Fibroblast of the conjunctiva (primary cell): ENCODE data around the gene OR13F1.
"Not testable (repeated sequence)": the region's sequence is repeated elsewhere in the genome, so short reads cannot be mapped to it uniquely, and the experiment has no call there.

Source experiments
- DNase-seq: peaks from one replicate; pipeline ENCODE4 v3.0.0-alpha.2; 2010; ENCODE audit warnings: low read depth

The OR13F1 gene, protein sequence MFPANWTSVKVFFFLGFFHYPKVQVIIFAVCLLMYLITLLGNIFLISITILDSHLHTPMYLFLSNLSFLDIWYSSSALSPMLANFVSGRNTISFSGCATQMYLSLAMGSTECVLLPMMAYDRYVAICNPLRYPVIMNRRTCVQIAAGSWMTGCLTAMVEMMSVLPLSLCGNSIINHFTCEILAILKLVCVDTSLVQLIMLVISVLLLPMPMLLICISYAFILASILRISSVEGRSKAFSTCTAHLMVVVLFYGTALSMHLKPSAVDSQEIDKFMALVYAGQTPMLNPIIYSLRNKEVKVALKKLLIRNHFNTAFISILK

DNA sequence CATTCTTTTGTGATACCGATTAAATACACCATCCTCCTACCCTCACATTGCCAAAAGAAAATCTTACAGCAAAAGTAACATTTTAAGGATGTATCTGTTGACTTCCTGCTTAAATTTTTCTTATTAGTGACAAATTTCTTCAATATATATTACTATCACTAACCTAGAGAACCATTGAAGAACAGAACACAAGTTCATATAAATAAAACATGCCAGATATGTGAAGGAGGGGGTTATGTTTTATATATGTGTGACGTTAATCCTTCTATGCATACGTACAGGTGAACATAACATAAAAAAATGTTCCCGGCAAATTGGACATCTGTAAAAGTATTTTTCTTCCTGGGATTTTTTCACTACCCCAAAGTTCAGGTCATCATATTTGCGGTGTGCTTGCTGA lies at the start of gene OR13F1:
TSS of gene OR13F1 (plus strand) at position 301 of the 400 bp plus-strand sequence. CDS start at position 301, 0 bp downstream.
- DNase-seq: no peak

DNA sequence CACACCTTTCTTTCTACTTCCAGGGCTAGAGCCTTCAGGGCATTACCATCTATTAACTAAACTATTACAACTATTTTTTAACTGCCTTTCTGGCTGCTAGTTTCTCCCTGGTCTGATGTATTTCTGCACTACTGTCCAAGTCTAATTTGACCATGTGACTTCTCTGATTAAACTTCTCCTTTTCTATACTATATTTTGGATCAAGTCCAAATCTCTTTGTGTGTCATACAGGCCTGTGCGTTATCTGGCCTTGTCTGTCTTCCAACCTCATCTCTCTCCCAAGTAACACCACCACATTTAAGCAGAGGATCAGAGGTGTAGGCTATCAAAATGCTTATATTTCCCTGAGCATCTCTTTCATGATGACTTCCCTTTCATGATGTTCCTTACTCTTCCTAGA lies 47.2 kb upstream of the OR13F1 start:
- no peak for DNase-seq

- DNase-seq: no peak
These were observed 40.2 kb upstream of the OR13F1 start for GRCh38 chr9:104463864-104464263.

DNA sequence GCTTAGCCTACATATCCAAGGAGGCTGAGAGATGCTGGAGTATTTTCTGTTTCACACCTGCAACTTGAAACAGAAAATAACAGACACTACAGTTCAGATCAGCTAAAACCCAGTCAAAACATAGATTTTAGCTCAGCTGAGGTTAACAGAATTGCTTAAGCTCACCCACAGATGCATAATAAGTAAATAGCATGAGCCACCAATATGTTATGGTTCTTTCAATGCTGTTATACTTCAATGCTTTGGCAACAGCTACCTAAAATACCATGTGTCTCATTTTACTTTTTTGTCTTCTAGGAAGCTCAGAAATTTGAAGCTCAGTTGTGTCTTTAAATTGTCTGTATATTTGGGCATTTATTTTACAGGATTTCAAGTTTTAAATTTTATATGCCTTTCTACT lies 35.8 kb upstream of the OR13F1 start:
- no peak for DNase-seq

DNA sequence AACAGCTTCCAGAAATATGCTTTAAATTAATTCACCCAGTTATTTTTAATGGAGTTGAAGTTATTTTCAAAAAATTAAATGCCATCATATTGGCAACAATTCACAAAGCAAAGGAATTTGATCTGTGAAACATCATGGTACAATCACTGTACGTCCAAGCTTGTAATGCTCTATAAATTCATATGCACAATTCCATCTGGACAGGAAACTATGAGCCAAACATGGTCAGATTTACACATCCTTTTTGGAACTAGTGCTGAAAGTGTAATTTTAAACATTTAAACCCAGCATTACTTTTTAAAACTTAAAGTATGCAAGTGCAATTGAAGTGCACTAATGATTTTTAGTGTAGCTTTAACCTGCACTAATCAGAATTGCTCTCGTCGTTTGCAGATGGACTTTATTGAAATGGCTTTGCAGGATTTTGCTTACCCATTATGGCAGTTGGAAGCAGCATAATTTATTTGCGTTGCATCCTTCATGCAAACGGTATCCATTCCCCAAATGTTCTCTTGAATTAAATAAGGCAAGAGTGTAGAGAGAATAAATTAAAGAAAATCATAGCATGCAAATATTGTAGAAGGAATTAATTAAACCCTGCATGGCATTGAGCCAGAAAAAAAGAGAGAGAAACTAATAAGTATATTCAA lies 21.0 kb upstream of the OR13F1 start:
- DNase-seq: no peak

DNA sequence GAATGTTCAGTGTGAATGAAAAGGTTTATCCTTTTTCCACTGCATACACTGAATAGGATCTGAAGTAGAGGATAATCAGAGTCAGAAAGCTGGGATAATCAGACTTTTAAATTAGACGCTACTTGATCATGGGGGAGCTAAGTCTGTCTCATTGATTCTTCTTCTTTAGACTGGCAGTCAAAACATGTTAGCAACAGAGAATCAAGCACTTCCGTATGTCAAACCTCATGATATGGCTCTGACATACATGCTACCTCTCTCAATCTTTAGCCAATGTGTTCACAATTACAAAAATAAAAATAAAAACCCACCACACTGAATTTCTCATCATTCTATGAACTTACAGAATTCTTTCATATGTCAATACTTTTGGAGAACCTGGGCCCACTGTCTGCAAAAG lies 19.0 kb upstream of the OR13F1 start:
- no peak for DNase-seq

DNA sequence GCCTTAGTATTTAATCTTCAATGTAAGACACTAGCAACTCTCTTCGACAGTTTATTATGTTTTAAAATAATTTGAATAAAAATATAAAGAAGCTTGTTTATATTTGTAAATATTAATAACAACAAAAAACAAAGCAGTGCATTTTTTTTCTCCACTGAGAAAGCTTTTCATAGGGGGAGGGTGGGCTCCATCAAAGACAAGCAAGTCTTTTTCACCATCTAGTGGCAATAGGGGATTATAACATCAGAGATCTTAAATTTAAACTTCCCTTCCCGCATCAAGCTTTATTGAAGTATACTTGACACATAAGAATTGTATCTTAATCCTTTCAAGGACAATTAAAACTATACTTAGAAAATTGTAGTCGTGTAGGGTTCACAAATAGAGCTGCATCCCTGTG lies 9.3 kb upstream of the OR13F1 start:
- no peak for DNase-seq

DNA sequence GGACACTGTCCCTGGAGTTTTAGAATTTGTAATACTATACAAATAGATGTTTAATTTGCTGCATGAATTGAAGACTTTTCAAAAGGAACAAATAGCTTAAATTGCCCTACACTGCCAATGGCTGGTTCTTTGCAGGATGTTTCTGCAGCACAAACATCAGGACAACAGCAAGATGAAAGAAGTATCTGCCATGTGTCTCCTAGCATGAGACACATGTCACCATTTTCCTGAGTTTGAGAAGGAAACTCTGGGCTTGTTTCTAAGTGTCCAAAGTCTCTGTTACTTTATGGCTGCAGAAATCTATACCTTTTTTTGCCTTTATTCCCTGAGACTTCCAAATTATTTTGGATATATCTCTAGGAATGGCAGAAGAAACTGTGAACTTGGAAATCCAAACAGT lies 623 bp upstream of the OR13F1 start:
- no peak for DNase-seq

GRCh38 chr9:104506565-104506964 lies 2.5 kb downstream of the OR13F1 start:
- DNase-seq: no peak

GRCh38 chr9:104514901-104515300 lies 10.8 kb downstream of the OR13F1 start:
- DNase-seq: no peak

DNA sequence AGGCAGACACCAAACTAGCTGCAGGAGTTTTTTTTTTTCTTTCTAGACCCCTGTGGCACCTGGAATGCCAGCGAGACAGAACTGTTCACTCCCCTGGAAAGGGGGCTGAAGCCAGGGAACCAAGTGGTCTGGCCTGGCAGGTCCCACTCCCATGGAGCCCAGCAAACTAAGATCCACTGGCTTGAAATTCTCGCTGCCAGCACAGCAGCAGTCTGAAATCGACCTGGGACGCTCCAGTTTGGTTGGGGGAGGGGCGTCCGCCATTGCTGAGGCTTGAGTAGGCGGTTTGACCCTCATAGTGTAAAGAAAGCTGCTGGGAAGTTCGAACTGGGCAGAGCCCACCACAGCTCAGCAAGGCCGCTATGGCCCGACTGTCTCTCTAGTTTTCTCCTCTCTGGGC lies 16.2 kb downstream of the OR13F1 start:
- not testable (repeated sequence) for DNase-seq

DNA sequence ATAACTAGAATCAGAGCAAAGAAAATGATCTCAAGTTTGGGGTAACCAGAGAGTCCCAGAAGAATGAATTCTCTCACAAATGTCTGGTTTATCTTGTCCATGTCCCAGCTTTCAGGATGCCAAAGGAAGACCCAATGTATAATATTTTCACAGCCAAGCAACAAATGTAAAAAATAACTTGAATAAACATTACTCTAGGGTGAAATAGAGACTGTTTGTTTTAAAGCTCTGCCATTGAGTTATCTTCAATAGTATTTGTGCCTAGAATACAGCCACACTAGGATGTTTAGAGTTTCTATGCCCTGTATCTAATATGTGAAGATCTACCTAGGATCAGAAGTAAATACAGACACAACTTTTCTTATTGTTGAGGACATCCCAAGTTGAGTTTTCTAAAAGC lies 23.0 kb downstream of the OR13F1 start, which contains the start of gene OR13C4:
TSS of gene OR13C4 (minus strand) at position 101 of the 400 bp plus-strand sequence. CDS start at position 101, 0 bp downstream.
- no peak for DNase-seq

DNA sequence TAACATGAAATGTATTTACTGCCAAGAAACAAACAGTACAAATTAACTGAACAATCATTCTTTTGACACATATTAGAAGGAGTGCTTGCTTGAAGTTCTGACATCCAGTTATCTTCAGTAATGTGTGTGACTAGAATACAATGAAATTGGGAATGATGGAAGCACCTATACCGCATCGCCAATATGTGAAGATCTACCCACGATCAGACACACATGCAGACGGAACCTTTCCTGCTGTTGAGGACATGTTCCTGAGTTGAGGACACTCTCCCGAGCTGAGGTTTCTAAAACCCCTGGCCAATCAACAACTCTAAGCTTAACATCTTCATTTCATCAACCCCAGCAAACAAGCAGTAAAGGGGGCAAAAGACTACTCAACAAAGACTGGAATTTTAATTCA lies 32.7 kb downstream of the OR13F1 start, which contains the start of gene OR13C3:
TSS of gene OR13C3 (minus strand) at position 101 of the 400 bp plus-strand sequence. CDS start 133 bp downstream, outside the sequence.
- no peak for DNase-seq

DNA sequence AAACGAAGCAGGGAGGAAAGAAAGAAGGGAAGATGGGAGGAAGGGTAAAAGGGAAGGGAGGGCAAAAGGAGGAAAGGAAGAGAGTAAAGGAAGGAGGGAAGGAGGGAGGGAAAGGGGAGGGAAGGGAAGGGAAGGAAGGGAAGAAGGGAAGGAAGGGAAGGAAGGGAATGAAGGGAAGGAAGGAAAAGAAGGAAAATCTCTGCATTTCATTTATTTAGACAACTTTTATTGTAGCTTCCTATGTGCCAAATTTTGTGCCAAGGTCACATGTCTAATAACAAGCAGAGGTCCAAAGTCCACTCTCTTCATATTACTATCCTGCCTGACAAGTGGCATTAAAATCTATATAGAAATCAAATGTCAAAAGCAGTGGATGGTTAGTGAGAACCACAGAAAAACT lies 35.2 kb downstream of the OR13F1 start:
- no peak for DNase-seq

DNA sequence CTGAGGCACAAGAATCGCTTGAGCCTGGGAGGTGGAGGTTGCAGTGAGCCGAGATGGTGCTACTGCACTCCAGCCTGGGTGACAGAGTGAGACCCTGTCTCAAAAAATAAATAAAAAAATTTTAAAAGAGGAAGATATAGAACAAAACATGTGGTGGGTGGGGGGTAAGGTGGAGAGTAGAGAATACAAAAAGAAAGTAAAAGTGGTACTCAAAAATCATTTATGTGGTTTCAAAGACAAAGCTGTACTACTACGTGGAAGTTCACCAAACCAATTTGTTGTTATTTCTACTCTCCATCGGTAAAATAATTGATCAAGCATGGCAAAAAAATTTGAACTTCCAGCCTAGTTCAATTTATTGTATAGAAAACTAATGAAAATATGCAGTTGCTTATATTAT lies 40.6 kb downstream of the OR13F1 start:
- no peak for DNase-seq

GRCh38 chr9:104553261-104553660 lies 49.2 kb downstream of the OR13F1 start:
- DNase-seq: no peak
